GM12878 (cell line): ENCODE results near the gene MYCBP.

Source experiments
- CBX5 ChIP-seq: sonication (generic); IDR thresholded peaks from 2 replicates; pipeline ENCODE4 v1.6.1; 2016; ENCODE audit warnings: low read depth, moderate library complexity, mild to moderate bottlenecking, inconsistent platforms
- CREM ChIP-seq: IDR thresholded peaks from 2 replicates; pipeline ENCODE4 v1.6.1; 2014; ENCODE audit warnings: antibody characterized with exemption, low read depth
- EP300 ChIP-seq, 2 experiments: fragments of 150-350 bp in 1 of 2; IDR thresholded peaks; 2 replicates each; pipeline ENCODE4 v1.6.1; 2011 to 2012; ENCODE audit warnings: low read depth in 2 of 2, low read length in 2 of 2, borderline replicate concordance in 1 of 2, improper control_type of control experiment in 1 of 2, inconsistent platforms in 1 of 2; ENCODE audit not compliant: control insufficient read depth in 1 of 2
- HCFC1 ChIP-seq: fragments of 150-350 bp; IDR thresholded peaks from 2 replicates; pipeline ENCODE4 v1.6.1; 2014; ENCODE audit warnings: low read length
- HDGF ChIP-seq: fragments of 450-650 bp; IDR thresholded peaks from 2 replicates; pipeline ENCODE4 v1.6.1; 2016; ENCODE audit warnings: antibody characterized with exemption
- NR2C2 ChIP-seq: IDR thresholded peaks from 2 replicates; pipeline ENCODE4 v1.6.1; 2011; ENCODE audit warnings: borderline replicate concordance, low read depth; ENCODE audit not compliant: control insufficient read depth, insufficient read length
- NR2F1 ChIP-seq: fragments of 450-650 bp; conservative IDR thresholded peaks from 2 replicates; pipeline ENCODE4 v1.6.1; 2017; ENCODE audit warnings: mild to moderate bottlenecking
- POLR2A ChIP-seq: IDR thresholded peaks from 2 replicates; pipeline ENCODE4 v1.6.1; 2011; ENCODE audit warnings: low read depth, mild to moderate bottlenecking, low read length
- POLR2AphosphoS5 ChIP-seq: IDR thresholded peaks from 2 replicates; pipeline ENCODE4 v1.6.1; 2011; ENCODE audit warnings: mild to moderate bottlenecking, low read length, inconsistent platforms
- TF ChIP-seq, protein P1 (sequence below): IDR thresholded peaks from 2 replicates; pipeline ENCODE4 v1.6.1; 2012; ENCODE audit warnings: low read depth, low read length, improper control_type of control experiment
- TF ChIP-seq, protein P2 (sequence below): fragments of 450-650 bp; IDR thresholded peaks from 2 replicates; pipeline ENCODE4 v1.6.1; 2017; ENCODE audit warnings: mild to moderate bottlenecking
- TF ChIP-seq, protein P3 (sequence below): IDR thresholded peaks from 2 replicates; pipeline ENCODE4 v1.6.1; 2011; ENCODE audit warnings: borderline replicate concordance, low read depth, mild to moderate bottlenecking, moderate library complexity, low read length; ENCODE audit not compliant: insufficient read depth, poor library complexity, severe bottlenecking
- TF ChIP-seq, protein P4 (sequence below): fragments of 450-650 bp; formaldehyde crosslinking; IDR thresholded peaks from 2 replicates; pipeline ENCODE4 v1.4.0; 2020; ENCODE audit warnings: mild to moderate bottlenecking, moderate library complexity
- TF ChIP-seq, protein P5 (sequence below), 3 experiments: IDR thresholded peaks in 2 of 3; conservative IDR thresholded peaks in 1 of 3; 2 replicates each; pipeline ENCODE4 v1.5.1; 2011; ENCODE audit warnings: low read depth in 3 of 3, low read length in 3 of 3, mild to moderate bottlenecking in 3 of 3, control low read depth in 2 of 3, moderate library complexity in 2 of 3, inconsistent platforms in 1 of 3, mixed read lengths in 1 of 3; ENCODE audit not compliant: control insufficient read depth in 2 of 3, insufficient read depth in 1 of 3; ENCODE audit errors: extremely low read depth in 1 of 3

DNA sequence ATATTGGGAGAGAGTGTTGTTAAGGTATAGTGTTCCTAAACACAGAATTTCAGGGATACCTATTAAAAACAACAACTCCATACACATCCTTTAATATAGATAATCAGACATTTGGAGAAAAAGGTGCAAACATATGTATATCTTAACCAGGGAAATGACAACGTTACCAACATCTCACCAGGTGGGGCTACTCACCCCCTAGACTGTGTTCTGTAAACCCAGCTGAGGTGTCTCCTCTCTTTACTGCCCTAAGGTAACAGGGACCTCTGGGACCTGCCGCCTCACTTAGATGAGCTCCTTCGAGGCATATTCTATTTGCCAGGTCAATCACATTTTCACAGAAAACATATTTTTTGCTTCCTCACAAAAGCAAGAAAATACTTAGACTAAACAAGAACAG is 26.9 kb downstream of the MYCBP start:
- TF ChIP-seq HDGF (no peak), NR2C2 (no peak), EP300 (IDR thresholded peaks at IDR 0.05; ENCODE audit: borderline replicate concordance in 1 of 2, control insufficient read depth in 1 of 2, low read depth in 2 of 2, low read length in 2 of 2) (no peak), POLR2AphosphoS5 (no peak), CBX5 (no peak), NR2F1 (no peak), HCFC1 (no peak), POLR2A (no peak), CREM (no peak)
- TF ChIP-seq, protein P1, sequence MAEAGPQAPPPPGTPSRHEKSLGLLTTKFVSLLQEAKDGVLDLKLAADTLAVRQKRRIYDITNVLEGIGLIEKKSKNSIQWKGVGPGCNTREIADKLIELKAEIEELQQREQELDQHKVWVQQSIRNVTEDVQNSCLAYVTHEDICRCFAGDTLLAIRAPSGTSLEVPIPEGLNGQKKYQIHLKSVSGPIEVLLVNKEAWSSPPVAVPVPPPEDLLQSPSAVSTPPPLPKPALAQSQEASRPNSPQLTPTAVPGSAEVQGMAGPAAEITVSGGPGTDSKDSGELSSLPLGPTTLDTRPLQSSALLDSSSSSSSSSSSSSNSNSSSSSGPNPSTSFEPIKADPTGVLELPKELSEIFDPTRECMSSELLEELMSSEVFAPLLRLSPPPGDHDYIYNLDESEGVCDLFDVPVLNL = no peak
- TF ChIP-seq, protein P2, sequence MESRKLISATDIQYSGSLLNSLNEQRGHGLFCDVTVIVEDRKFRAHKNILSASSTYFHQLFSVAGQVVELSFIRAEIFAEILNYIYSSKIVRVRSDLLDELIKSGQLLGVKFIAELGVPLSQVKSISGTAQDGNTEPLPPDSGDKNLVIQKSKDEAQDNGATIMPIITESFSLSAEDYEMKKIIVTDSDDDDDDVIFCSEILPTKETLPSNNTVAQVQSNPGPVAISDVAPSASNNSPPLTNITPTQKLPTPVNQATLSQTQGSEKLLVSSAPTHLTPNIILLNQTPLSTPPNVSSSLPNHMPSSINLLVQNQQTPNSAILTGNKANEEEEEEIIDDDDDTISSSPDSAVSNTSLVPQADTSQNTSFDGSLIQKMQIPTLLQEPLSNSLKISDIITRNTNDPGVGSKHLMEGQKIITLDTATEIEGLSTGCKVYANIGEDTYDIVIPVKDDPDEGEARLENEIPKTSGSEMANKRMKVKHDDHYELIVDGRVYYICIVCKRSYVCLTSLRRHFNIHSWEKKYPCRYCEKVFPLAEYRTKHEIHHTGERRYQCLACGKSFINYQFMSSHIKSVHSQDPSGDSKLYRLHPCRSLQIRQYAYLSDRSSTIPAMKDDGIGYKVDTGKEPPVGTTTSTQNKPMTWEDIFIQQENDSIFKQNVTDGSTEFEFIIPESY = no peak
- TF ChIP-seq, protein P3, sequence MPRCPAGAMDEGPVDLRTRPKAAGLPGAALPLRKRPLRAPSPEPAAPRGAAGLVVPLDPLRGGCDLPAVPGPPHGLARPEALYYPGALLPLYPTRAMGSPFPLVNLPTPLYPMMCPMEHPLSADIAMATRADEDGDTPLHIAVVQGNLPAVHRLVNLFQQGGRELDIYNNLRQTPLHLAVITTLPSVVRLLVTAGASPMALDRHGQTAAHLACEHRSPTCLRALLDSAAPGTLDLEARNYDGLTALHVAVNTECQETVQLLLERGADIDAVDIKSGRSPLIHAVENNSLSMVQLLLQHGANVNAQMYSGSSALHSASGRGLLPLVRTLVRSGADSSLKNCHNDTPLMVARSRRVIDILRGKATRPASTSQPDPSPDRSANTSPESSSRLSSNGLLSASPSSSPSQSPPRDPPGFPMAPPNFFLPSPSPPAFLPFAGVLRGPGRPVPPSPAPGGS = no peak
- TF ChIP-seq, protein P4, sequence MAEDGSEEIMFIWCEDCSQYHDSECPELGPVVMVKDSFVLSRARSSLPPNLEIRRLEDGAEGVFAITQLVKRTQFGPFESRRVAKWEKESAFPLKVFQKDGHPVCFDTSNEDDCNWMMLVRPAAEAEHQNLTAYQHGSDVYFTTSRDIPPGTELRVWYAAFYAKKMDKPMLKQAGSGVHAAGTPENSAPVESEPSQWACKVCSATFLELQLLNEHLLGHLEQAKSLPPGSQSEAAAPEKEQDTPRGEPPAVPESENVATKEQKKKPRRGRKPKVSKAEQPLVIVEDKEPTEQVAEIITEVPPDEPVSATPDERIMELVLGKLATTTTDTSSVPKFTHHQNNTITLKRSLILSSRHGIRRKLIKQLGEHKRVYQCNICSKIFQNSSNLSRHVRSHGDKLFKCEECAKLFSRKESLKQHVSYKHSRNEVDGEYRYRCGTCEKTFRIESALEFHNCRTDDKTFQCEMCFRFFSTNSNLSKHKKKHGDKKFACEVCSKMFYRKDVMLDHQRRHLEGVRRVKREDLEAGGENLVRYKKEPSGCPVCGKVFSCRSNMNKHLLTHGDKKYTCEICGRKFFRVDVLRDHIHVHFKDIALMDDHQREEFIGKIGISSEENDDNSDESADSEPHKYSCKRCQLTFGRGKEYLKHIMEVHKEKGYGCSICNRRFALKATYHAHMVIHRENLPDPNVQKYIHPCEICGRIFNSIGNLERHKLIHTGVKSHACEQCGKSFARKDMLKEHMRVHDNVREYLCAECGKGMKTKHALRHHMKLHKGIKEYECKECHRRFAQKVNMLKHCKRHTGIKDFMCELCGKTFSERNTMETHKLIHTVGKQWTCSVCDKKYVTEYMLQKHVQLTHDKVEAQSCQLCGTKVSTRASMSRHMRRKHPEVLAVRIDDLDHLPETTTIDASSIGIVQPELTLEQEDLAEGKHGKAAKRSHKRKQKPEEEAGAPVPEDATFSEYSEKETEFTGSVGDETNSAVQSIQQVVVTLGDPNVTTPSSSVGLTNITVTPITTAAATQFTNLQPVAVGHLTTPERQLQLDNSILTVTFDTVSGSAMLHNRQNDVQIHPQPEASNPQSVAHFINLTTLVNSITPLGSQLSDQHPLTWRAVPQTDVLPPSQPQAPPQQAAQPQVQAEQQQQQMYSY (CRISPR knock-in tag) = no peak
- TF ChIP-seq, protein P5, sequence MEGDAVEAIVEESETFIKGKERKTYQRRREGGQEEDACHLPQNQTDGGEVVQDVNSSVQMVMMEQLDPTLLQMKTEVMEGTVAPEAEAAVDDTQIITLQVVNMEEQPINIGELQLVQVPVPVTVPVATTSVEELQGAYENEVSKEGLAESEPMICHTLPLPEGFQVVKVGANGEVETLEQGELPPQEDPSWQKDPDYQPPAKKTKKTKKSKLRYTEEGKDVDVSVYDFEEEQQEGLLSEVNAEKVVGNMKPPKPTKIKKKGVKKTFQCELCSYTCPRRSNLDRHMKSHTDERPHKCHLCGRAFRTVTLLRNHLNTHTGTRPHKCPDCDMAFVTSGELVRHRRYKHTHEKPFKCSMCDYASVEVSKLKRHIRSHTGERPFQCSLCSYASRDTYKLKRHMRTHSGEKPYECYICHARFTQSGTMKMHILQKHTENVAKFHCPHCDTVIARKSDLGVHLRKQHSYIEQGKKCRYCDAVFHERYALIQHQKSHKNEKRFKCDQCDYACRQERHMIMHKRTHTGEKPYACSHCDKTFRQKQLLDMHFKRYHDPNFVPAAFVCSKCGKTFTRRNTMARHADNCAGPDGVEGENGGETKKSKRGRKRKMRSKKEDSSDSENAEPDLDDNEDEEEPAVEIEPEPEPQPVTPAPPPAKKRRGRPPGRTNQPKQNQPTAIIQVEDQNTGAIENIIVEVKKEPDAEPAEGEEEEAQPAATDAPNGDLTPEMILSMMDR (IDR thresholded peaks at IDR 0.05 in 2 of 3, conservative IDR thresholded peaks at IDR 0.05 in 1 of 3; ENCODE audit: control insufficient read depth in 2 of 3, extremely low read depth in 1 of 3, insufficient read depth in 1 of 3, low read depth in 3 of 3, low read length in 3 of 3) = peak in 1 of 3 experiments; percentile 4; a peak in 1 of 6 replicates
